Measurements from ENCODE around the gene RECQL5.

The RECQL5 gene

DNA sequence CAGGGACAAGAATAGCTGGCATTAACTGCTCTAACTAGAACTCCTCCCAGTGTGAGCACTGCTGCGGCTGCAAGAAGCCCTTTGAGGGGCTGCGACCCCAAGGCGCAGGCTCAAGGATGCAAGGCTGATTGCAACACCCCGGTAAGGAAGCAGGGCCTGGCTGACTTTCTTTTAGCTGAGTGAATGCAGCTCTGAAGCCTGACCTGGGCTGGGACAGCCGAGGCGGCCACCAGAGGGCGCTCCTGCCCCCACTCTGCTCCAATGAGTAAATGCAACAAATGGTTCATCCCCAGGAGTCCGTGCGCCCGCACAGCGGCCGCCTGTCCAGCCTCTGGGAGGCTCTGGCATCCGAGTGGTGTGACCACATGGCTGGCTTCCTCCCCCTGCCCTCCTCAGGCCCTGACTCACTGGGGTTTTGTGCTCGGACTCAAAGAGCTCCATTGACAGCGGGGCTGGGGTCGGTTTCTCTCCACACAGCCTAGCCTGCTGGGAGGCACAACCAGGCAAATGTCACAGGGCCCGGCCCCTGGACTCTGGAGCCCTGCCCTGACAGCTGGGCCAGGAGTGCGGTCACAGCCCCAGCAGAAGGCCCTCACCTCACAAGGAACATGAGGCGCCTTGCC is 34.0 kb downstream of the RECQL5 start, which contains the start of gene SMIM5:
Gene SMIM5 (plus strand): TSS at position 572 of the 623 bp plus-strand sequence. CDS start 6,768 bp downstream, outside the sequence.
- peak; percentile 82 for DNase-seq

DNA sequence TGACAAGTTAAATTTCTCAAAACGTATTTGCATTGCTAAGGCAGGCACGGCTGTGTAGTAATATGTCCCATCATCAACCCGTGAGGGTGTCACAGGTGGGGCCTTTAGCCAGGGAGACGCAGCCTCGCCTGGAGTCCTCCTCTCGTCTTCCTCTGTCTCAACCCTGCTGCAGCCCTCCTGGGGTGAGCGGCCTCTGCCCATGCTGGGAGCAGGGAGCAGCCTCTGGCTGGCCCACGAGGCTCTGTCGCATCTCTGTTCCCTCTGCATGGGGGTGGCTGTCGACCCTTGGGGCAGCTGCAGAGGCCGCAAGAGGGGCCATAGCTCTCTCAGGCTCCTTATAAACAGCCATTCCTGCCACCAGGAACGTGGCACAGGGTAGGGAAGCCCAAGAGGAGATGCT is 34.5 kb downstream of the RECQL5 start:
- no peak for DNase-seq

GRCh38 chr17:75631353-75631752 is 35.6 kb downstream of the RECQL5 start:
- DNase-seq: no peak

- DNase-seq: no peak
Measured at GRCh38 chr17:75630071-75630917, 36.7 kb downstream of the RECQL5 start.

DNA sequence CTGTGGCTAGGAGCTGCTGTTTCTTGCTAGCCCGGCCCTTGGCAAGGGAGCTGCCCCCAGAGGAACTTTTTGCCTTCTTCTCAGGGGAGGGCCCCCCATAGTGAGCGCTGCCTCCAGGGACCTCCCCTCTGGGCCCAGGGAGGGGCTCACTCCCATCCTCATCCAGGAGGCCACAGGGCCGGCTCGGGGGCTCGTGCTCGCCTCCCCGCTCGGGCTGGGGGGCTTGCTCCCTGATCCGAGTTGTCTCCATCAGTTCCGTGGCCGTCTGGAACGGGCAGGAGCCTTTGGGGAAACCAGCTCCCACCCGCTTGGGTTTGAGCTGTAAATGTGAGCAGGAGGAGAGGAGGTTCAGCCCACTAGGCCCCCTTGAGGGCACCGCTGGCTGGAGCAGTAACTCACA is 37.8 kb downstream of the RECQL5 start:
- no peak for DNase-seq

DNA sequence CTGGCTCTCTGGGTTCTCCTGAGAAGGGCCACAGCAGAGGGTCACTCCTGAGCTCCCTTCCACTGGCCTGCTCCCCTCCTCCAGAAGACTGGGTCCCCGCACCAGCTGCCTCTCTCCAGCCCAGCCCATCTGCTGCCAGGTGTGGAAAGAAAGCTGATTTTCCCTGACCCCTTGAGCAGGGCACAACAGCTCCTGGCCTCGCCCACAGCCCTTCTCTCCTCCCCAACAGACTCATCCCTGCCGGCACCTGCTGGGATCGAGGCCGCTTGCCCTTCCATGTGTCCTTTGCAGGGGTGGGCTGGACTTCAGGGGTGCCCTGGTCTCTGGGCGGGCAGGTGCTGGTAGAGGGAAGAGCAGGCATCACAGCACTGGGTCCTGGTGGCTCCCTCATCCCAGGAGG is 38.5 kb downstream of the RECQL5 start:
- no peak for DNase-seq

GRCh38 chr17:75627094-75627493 is 39.9 kb downstream of the RECQL5 start:
- no peak for DNase-seq

- no peak for DNase-seq
Measured at GRCh38 chr17:75626496-75627038, 40.4 kb downstream of the RECQL5 start.

DNA sequence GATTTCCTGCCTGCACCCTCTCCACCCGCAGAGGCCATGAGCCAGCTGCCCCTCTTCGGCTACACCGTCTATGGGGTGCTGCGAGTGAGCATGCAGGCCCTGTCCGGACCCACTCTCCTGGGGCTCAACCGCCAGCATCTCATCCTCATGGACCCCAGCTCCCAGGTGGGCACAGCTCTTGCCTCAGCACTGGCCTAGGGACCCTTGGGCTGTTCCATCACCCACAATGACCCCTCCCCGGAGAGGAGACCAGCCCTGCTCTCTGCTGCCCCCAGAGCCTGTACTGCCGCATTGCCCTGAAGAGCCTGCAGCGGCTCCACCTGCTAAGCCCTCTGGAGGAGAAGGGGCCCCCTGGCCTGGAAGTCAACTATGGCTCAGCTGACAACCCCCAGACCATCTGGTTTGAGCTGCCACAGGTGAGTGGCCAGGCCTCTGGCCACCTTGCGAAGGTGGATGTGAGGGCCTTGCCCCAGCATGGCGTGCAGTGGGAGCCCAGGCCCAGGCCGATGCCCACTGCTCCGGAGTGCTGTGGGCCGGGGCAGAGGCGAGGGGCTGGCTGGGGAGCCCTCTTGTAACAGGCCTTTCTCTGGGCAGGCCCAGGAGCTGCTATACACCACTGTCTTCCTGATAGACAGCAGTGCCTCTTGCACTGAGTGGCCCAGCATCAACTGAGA is 41.0 kb downstream of the RECQL5 start:
- peak; percentile 21 for DNase-seq

GRCh38 chr17:75624714-75625345 is 42.1 kb downstream of the RECQL5 start:
- DNase-seq: no peak

DNA sequence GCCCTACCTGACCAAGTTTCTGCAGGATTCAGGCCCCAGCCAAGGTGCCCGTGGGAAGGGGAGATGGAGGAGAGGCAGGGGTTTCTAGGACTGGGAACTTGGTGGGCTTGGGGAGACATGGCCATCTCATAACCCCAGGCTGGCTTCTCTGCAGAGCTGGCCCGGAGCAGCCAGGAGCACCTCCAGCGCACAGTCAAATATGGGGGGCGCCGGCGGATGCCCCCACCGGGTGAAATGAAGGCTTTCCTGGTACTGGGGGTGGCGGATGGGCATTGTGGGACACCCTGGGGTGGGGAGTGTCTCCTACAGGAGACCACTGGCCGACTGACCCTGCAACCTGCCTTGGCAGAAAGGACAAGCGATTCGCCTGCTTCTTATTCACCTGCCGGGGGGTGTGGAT is 42.9 kb downstream of the RECQL5 start:
- DNase-seq: no peak

DNA sequence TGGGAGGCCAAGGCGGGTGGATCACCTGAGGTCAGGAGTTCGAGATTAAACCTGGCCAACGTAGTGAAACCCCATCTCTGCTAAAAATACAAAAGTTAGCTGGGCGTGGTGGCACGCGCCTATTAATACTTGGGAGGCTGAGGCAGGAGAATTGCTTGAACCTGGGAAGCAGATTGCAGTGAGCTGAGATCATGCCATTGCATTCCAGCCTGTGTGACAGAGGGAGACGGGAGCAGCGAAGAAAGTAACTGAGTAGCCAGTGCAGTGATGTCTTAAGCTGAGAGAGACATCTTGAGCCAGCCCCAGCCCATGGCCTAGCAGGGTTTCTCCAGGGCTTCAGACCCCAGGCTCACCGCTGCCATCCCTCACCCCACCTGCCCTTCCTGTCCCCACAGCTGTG is 43.6 kb downstream of the RECQL5 start:
- no peak for DNase-seq

DNA sequence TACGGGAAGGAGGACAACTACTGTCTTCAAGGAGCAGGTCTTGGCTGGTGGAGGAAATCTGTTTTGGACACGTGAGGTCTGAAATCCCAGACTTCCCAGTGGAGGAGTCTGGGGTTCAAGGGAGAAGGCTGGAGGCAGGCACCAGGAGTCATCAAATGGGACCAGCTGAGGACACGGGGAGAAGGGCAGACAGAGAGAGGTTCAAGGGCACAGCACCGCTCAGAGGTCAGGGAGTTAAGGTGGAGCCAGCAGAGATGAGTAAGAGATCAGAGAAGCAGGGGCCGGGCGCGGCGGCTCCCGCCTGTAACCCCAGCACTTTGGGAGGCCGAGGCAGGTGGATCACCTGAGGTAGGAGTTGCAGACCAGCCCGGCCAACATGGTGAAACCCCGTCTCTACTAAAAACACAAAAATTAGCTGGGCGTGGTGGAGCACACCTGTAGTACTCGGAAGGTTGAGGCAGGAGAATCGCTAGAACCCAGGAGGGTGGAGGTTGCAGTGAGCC is 44.1 kb downstream of the RECQL5 start:
- DNase-seq: no peak

GRCh38 chr17:75622076-75622475 is 44.9 kb downstream of the RECQL5 start:
- no peak for DNase-seq

- no peak for DNase-seq
Measured at GRCh38 chr17:75621489-75621888, 45.5 kb downstream of the RECQL5 start.

DNA sequence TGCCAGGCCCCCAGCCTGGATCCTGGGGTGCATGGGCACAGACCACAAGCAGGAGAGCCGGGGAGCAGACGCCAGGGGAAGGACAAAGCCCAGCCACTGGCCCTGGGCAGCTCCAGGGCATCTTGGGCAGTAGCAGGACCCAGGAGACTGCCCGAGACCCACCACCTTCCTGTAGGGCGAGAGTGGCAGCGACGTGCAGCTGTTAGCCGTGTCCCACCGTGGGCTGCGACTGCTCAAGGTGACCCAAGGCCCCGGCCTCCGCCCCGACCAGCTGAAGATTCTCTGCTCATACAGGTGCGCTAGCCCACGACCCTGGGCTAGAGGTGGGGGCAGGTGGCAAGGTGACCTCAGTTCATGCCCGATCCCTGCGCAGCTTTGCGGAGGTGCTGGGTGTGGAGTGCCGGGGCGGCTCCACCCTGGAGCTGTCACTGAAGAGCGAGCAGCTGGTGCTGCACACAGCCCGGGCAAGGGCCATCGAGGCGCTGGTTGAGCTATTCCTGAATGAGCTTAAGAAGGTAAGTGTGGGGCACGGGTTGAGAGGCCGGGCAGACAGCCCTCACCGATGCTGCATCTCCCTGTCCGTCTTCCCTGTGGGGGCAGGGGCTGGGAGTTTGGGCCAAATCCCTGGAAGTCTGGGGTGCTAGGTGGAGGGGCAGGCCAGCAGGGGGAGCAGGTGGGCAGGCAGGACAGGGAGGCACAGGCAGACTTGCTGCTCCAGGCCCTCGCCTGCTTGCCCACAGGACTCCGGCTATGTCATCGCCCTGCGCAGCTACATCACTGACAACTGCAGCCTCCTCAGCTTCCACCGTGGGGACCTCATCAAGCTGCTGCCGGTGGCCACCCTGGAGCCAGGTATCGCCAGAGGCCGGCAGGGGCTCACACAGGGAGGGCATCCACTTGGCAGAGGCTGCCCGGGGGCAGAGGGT is 47.2 kb downstream of the RECQL5 start:
- no peak for DNase-seq

- DNase-seq: no peak
Measured at GRCh38 chr17:75617675-75618074, 49.3 kb downstream of the RECQL5 start.

- DNase-seq: no peak
Measured at GRCh38 chr17:75617218-75617617, 49.7 kb downstream of the RECQL5 start.

DNA sequence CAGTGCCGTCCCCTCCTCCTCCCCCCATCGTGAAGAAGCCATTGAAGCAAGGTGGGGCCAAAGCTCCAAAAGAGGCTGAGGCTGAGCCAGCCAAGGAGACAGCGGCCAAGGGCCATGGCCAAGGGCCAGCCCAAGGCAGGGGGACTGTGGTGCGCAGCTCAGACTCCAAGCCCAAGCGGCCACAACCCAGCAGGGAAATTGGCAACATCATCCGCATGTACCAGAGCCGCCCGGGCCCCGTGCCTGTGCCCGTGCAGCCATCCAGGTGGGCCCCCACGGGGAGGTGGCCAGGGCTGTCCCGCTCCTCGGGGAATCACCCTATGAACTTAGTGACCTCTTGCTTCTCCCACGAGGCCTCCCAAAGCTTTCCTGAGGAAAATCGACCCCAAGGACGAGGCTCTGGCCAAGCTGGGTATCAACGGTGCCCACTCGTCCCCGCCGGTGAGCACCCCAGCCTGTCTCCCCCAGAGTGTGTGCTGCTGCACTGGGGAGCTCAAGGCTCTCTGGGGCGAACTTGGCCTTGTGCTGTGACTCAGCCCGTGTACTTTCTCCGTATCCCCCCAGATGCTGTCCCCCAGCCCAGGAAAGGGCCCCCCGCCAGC is 50.3 kb downstream of the RECQL5 start:
- DNase-seq: no peak

GRCh38 chr17:75615301-75615700 is 51.7 kb downstream of the RECQL5 start:
- no peak for DNase-seq

DNA sequence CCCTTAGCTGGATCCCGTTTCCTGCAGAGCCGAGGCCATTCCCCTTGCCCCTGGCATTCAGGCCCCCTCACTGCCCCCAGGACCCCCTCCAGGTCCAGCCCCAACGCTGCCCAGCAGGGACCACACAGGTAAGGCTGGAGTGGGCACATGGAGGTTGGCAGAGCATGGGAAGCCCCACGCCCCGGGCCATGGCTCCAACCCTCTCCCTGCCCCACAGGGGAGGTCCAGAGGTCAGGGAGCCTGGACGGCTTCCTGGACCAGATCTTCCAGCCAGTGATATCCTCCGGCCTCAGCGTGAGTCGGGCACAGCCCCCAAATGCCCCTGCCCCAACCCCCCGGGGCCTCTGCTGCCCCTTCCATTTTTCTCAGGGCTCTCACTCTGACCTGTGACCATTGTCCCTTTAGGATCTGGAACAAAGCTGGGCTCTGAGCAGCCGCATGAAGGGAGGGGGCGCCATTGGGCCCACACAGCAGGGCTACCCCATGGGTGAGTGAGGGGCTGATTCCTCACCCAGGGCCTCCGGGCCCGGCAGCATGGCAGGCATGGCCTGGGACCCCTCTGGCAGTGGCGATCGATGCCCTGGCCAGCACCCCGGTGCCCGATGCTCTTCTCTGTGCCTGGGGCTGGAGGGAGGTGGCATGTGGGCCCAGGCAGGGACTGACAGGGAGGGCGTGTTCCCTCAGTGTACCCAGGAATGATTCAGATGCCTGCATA is 52.2 kb downstream of the RECQL5 start:
- DNase-seq: no peak
